Endothelial cell of hepatic sinusoid (primary cell): ENCODE data around the gene BCCIP.

ENCODE experiments used
- in situ Hi-C: cut with HindIII; loops from 2 replicates; pipeline ENCODE4 v1.10.0; 2017; ENCODE audit warnings: low sequenced_read_pairs

Gene BCCIP

GRCh38 chr10:125882596-125882995, 59.2 kb downstream of the BCCIP start:
- in situ Hi-C loops, result loop anchor here (5.0 kb wide), 1 partner anchor 55 kb away; no protein-coding TSS in a partner anchor

DNA sequence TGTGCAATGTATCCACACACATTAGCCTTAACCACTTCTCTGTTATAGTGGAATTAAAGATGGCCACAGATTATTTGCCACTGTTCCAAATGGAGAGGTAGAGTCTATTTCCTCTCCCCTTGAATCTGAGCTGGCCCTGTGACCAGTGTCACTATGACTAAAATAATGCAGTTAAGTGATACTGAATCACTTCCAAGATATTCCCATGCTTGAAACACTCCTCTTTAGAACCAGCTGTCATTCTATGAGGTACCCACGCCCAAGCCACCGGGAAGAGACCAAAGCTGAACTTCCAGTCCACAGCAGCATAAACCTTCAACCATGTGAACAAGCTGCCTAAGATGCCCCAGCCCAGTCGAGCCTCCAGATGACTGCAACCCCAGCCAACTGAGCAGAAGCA, 59.9 kb downstream of the BCCIP start:
- in situ Hi-C loops, result loop anchor here (5.0 kb wide), 1 partner anchor 54 kb away; no protein-coding TSS in a partner anchor
